Skin epidermis (tissue), 12 donors: ENCODE data around the gene CEP131.

Experiments used
- H3K27ac ChIP-seq, 21 experiments: fragments of 200-600 bp; sonication (generic) in 11 of 21; one replicate each; pipeline ENCODE4 v1.5.0; 2020; ENCODE audit warnings: mild to moderate bottlenecking in 3 of 21, inconsistent platforms in 2 of 21, moderate library complexity in 2 of 21
- H3K4me3 ChIP-seq, 7 experiments: fragments of 200-600 bp; sonication (generic) in 2 of 7; one replicate each; pipeline ENCODE4 v1.5.0; 2020; ENCODE audit warnings: inconsistent platforms in 2 of 7, mild to moderate bottlenecking in 2 of 7, moderate library complexity in 1 of 7

The CEP131 gene

GRCh38 chr17:81191646-81192045 is 31.1 kb downstream of the CEP131 start:
- no peak overlapping the region for H3K4me3 ChIP-seq
- no peak overlapping the region for H3K27ac ChIP-seq

DNA sequence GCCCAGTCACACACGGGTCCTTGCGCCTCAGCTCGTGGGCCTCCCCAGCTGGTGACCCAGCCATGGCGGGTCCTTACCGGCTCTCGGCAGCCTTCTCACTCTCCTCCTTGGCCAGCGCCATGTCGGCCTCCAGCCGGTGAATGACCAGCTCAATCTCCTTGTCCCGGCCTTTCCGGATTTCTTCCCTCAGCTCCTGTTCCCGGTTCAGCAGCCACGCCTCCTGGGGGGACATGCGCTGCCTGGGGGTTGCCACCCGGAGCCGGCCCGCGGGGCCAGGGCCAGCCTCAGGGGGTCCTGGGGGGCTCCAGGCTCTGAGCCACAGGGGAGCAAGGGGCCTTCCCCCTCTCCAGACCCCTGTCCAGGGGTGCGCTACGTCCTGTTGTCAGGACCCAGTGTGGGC is 31.6 kb downstream of the CEP131 start:
- H3K4me3 ChIP-seq = no peak overlapping the region
- H3K27ac ChIP-seq = no peak overlapping the region

GRCh38 chr17:81190591-81190990 is 32.2 kb downstream of the CEP131 start:
- no peak overlapping the region for H3K27ac ChIP-seq
- no peak overlapping the region for H3K4me3 ChIP-seq

- Histone ChIP-seq H3K27ac (no peak overlapping the region), H3K4me3 (no peak overlapping the region)
Measured at GRCh38 chr17:81189670-81190530, 32.9 kb downstream of the CEP131 start.

- H3K27ac ChIP-seq = no peak overlapping the region
- H3K4me3 ChIP-seq = no peak overlapping the region
Measured at GRCh38 chr17:81189016-81189415, 33.7 kb downstream of the CEP131 start.

GRCh38 chr17:81188491-81188840 is 34.3 kb downstream of the CEP131 start:
- no peak overlapping the region for H3K4me3 ChIP-seq
- H3K27ac ChIP-seq = no peak overlapping the region

DNA sequence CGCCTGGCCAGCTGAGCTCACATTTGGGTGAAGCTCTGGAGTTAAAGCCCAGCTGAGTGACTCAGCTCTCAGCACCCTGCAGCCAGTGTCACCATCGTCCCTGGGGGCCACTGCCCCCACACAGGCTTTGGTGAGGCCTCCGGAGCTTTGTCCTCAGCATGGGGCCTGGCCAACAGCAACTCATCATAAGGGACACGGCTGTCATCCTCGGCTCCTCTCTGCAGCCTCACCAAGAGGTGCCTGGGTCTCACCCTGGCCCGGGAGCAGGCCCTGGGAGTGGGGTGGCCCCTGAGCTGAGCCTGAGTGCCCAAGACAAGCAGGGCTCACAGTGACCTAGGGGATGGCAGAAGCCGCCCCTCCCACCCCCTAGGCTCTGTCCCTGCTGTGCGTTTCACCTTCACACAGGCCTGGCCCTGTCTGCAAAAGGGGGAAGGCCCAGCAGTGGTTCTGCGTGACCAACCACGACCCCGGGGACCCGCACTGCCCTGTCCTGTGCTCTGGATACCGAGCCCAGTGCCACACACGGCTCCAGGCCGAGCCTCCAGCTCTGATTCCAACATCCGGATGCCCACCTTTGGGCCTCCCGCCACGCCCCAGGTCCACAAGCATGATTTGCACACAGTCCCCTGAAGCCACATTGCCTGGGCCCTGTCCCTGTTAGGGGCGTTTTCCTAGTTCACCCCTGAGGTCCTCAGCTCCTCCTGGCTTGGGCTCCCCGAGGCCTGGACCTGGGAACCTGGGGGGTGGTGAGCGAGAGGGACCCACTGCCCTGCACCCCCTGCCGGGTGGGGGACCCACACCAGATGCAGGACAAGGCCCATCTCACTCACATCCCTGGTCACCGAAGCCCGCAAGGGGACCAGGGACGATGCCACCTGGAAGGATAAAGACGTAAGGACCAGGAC is 34.9 kb downstream of the CEP131 start:
- Histone ChIP-seq H3K27ac (no peak overlapping the region), H3K4me3 (no peak overlapping the region)

GRCh38 chr17:81187120-81187519 is 35.6 kb downstream of the CEP131 start:
- no peak overlapping the region for H3K4me3 ChIP-seq
- H3K27ac ChIP-seq = no peak overlapping the region

DNA sequence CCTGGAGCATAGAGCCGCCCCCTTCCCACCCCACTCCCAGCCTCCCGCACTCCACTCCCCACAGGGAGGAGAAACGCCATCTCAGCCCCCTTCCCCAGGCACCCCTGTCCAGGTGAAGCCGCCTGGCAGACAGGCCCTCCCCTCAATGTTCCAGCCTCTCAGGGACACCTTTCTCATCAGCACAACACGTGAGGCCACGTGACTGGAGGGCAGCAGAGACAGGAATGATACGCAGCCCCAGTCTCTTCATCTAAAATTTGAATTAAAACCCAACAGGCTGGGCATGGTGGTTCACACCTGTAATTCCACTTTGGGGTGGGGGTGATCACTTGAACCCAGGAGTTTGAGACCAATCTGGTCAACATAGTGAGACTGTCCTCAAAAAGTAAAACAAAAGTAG is 36.6 kb downstream of the CEP131 start:
- no peak overlapping the region for H3K27ac ChIP-seq
- no peak overlapping the region for H3K4me3 ChIP-seq

- Histone ChIP-seq H3K4me3 (no peak overlapping the region), H3K27ac (no peak overlapping the region)
Measured at GRCh38 chr17:81184555-81184954, 38.2 kb downstream of the CEP131 start.

GRCh38 chr17:81183807-81184206 is 39.0 kb downstream of the CEP131 start:
- Histone ChIP-seq H3K27ac (no peak overlapping the region), H3K4me3 (no peak overlapping the region)

DNA sequence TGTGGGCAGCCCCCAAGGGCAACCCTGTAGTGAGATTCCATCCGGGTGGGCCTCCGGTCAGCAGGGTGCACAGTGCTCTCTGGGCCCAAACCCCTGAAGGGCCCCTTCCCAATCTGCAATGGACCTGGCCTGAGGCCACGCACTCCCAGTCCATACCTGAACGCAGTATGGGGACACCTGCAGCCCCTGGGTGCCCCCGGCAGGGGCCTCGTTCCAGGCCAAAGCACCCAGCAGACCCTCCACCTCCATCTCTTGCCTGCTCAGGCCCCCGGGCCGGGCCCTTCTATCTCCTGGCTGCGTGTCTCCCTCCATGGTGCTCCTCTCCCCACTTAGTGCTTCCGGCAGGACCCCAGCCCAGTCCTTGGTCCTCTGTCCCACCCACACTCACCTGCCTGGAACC is 39.4 kb downstream of the CEP131 start:
- no peak overlapping the region for H3K27ac ChIP-seq
- H3K4me3 ChIP-seq = no peak overlapping the region

DNA sequence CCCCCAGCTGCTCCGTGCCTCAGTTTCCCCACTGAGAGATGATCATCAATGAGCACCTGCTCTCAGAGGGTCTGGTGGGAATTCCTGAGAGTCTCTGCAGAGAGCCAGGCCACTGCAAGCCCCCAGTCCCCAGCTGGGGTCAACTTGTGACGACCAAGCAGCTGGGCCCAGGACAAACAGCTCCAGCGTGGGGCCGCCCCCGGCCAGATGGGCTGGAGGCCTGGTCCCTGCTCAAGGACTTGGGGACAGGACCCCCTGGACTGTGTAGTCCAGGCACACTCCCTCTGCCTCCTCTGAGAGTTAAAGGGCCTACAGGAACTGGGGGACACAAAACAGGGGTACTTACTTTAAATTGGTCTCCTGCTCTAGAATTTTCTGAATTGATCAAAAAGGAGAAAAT is 40.2 kb downstream of the CEP131 start:
- no peak overlapping the region for H3K27ac ChIP-seq
- no peak overlapping the region for H3K4me3 ChIP-seq

- H3K4me3 ChIP-seq = no peak overlapping the region
- no peak overlapping the region for H3K27ac ChIP-seq
Measured at GRCh38 chr17:81181811-81182185, 41.0 kb downstream of the CEP131 start.

- no peak overlapping the region for H3K27ac ChIP-seq
- H3K4me3 ChIP-seq = no peak overlapping the region
Measured at GRCh38 chr17:81180836-81181810, 41.6 kb downstream of the CEP131 start.

GRCh38 chr17:81179861-81180260 is 42.9 kb downstream of the CEP131 start:
- Histone ChIP-seq H3K27ac (no peak overlapping the region), H3K4me3 (no peak overlapping the region)

DNA sequence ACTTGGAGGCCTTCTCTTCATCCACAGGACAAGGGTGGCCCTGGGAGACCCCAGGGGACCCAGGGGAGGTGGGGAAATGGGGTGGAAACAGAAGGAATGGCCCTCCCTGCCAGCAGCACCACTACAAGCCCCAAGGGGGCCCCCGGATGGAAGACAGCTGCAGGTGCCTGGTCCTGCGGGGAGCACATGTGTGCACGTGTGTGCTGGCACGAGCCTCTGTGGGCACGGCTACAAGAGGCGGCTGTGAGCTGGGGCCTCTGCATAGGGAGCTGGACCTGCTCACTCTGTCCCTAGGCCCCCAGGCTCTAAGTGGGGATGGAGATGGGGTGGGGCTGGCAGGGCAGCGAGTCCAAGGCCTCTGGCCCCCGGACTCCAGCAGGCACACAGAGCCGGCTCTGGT is 43.5 kb downstream of the CEP131 start:
- Histone ChIP-seq H3K4me3 (no peak overlapping the region), H3K27ac (no peak overlapping the region)

DNA sequence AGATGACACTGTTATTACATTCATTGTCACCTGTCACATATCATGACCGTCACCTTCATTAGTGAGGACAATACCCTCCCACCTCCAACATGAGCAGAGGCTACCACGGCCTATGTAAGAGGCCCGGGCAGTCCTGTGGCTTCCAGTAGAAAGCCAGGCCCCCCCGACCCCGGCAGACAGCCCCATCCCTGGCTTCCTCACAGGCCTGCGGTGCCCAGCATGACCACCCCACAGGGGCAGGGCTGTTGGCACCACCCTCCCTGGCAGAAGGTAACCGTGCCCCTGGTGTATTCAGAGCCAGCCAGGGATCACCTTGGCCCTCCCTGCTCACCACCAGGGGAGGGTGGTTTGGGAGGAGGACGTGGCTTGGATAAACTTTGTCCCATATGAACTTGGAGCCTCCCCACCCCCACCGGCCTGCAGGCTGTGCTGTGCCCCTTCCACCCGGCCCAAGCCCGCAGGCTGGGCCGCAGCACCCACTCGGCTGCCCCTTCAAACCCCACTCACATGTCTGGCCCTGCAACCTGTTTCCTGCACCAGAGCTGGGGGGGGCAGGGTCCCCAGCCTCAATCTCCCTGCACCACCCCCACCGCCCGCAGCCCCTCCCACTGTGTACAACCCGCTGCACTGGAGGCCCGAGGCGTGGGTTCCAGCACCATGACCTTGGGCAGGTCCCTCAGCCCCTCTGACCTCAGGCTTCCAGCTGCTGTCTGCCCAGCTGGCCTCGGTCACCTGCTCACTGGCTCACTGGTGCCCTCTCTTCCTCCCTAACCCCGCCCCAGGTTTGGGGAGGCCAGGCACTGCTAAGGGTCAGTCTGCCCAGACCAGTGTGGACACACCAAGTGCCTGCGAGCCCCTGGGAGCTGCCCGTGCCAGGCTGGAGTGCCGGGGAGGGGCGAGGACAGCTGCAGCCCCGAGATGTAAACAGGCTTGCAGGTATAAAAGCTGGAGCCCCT is 44.4 kb downstream of the CEP131 start:
- H3K4me3 ChIP-seq = no peak overlapping the region
- H3K27ac ChIP-seq = no peak overlapping the region

GRCh38 chr17:81176666-81177065 is 46.1 kb downstream of the CEP131 start:
- no peak overlapping the region for H3K27ac ChIP-seq

More at GRCh38 chr17:81176666-81177065, 46.1 kb downstream of the CEP131 start:
- H3K4me3 ChIP-seq = no peak overlapping the region
